HepG2 (cell line): ENCODE results near the gene SDC1. TPM values are rescaled to one million over a fixed set of nuclear protein-coding genes. Genes with fewer than 3 reads are reported as not detected.

Experiments
- E2F2 ChIP-seq: sonication (generic); formaldehyde crosslinking; IDR thresholded peaks from 2 replicates; pipeline ENCODE4 v1.4.0; 2020; ENCODE audit warnings: missing genetic modification reagents, borderline replicate concordance
- EHMT2 ChIP-seq: fragments of 200-600 bp; sonication (generic); IDR thresholded peaks from 2 replicates; pipeline ENCODE4 v1.7.0; 2017; ENCODE audit warnings: antibody characterized with exemption, low read depth, low read length, borderline replicate concordance
- GPN1 ChIP-seq: sonication (generic); formaldehyde crosslinking; IDR thresholded peaks from 2 replicates; pipeline ENCODE4 v1.5.1; 2020; ENCODE audit warnings: missing genetic modification reagents, borderline replicate concordance
- HMGA1 ChIP-seq: sonication (generic); formaldehyde crosslinking; conservative IDR thresholded peaks from 2 replicates; pipeline ENCODE4 v1.4.0; 2020; ENCODE audit warnings: missing genetic modification reagents
- MAX ChIP-seq: IDR thresholded peaks from 2 replicates; pipeline ENCODE4 v1.6.1; 2012; ENCODE audit warnings: inconsistent platforms
- MXD1 ChIP-seq: sonication (generic); formaldehyde crosslinking; IDR thresholded peaks from 2 replicates; pipeline ENCODE4 v1.4.0; 2020; ENCODE audit warnings: mild to moderate bottlenecking, missing genetic modification reagents
- NRL ChIP-seq: sonication (generic); formaldehyde crosslinking; IDR thresholded peaks from 2 replicates; pipeline ENCODE4 v1.5.0; 2020; ENCODE audit warnings: missing genetic modification reagents, mild to moderate bottlenecking, moderate library complexity, borderline replicate concordance
- PAXIP1 ChIP-seq: sonication (generic); formaldehyde crosslinking; conservative IDR thresholded peaks from 2 replicates; pipeline ENCODE4 v1.4.0; 2020; ENCODE audit warnings: mild to moderate bottlenecking, missing genetic modification reagents, moderate library complexity
- RBM39 ChIP-seq: fragments of 200-400 bp; formaldehyde crosslinking; IDR thresholded peaks from one replicate; pipeline ENCODE4 v1.6.1; 2018; ENCODE audit warnings: antibody characterized with exemption, mild to moderate bottlenecking, low read depth, low read length; ENCODE audit not compliant: poor library complexity, severe bottlenecking
- REST ChIP-seq, 2 experiments: IDR thresholded peaks; 2 replicates each; pipeline ENCODE4 v1.6.1; 2011 to 2012; ENCODE audit warnings: low read length in 2 of 2, borderline replicate concordance in 1 of 2, low read depth in 1 of 2, mild to moderate bottlenecking in 1 of 2, moderate library complexity in 1 of 2
- TAF1 ChIP-seq: sonication (generic); formaldehyde crosslinking; IDR thresholded peaks from 2 replicates; pipeline ENCODE4 v1.4.0; 2020; ENCODE audit warnings: missing genetic modification reagents
- TEF ChIP-seq: sonication (generic); formaldehyde crosslinking; IDR thresholded peaks from 2 replicates; pipeline ENCODE4 v1.5.0; 2020; ENCODE audit warnings: missing genetic modification reagents
- THAP7 ChIP-seq: sonication (generic); formaldehyde crosslinking; IDR thresholded peaks from 2 replicates; pipeline ENCODE4 v1.8.1; 2023; ENCODE audit warnings: mild to moderate bottlenecking, missing genetic modification reagents
- ZNF644 ChIP-seq: IDR thresholded peaks from 2 replicates; pipeline ENCODE4 v1.6.1; 2016; ENCODE audit warnings: low read depth
- ZNF660 ChIP-seq: sonication (generic); formaldehyde crosslinking; IDR thresholded peaks from 2 replicates; pipeline ENCODE4 v1.5.1; 2020; ENCODE audit warnings: mild to moderate bottlenecking, low read depth, missing genetic modification reagents, borderline replicate concordance
- polyA plus RNA-seq, 8 experiments: library from polyadenylated mRNA; depleted of rRNA in 3 of 8; stranded (reverse) in 7 of 8; unstranded in 1 of 8; fragments of >200 nt; fragmentation: Illumina TruSeq in 4 of 8; extraction: Trizol in 4 of 8; gene quantifications; 2 replicates each; pipeline versions ENCODE4 v1.2.1 to v1.2.3, GENCODE V29; 2011 to 2016; ENCODE audit warnings: low read depth in 4 of 8, missing spikeins in 1 of 8, mixed read lengths in 1 of 8; ENCODE audit not compliant: insufficient read depth in 1 of 8
- total RNA-seq, 5 experiments: library from RNA; depleted of rRNA; stranded (reverse); fragments of >200 nt; fragmentation: Illumina TruSeq; extraction: Trizol; gene quantifications; 2 replicates each; pipeline ENCODE4 v1.2.3, GENCODE V29; 2016; ENCODE audit warnings: low read depth in 1 of 5

The SDC1 gene
- total and polyA plus RNA-seq, 2 of the 13 experiments (the other 11 are each of a cell fraction or from before 2014, with no cell fraction given) = 108 to 119 TPM

GRCh38 chr2:20190876-20191713 lies 33.8 kb downstream of the SDC1 start (continued):
- no peak for TF ChIP-seq REST (IDR thresholded peaks at IDR 0.05; ENCODE audit: borderline replicate concordance in 1 of 2, low read depth in 1 of 2, low read length in 2 of 2)
- peak; percentile 45; the same call in 1 of the 2 replicates for TF ChIP-seq NRL (CRISPR knock-in tag)
- no peak; the same call in 1 of the 2 replicates for TF ChIP-seq MXD1 (CRISPR knock-in tag)
- no peak for TF ChIP-seq THAP7 (CRISPR knock-in tag)
- no peak for TF ChIP-seq PAXIP1 (CRISPR knock-in tag)
- TF ChIP-seq MAX = peak; percentile 64
- no peak for TF ChIP-seq TEF
- no peak for TF ChIP-seq GPN1 (CRISPR knock-in tag)
- no peak for TF ChIP-seq TAF1
- TF ChIP-seq ZNF644 = no peak
- TF ChIP-seq E2F2 (CRISPR knock-in tag) = no peak
- TF ChIP-seq RBM39 = no peak
- no peak for TF ChIP-seq ZNF660 (CRISPR knock-in tag)
- no peak for TF ChIP-seq EHMT2
- TF ChIP-seq HMGA1 (CRISPR knock-in tag) = no peak
